Measurements from ENCODE around the gene RBM19. TPM values are rescaled to one million over a fixed set of nuclear protein-coding genes. Genes with fewer than 3 reads are reported as not detected.

Gene RBM19
- total RNA-seq, 1 experiment from 2014 or later, result 61.7 TPM

DNA sequence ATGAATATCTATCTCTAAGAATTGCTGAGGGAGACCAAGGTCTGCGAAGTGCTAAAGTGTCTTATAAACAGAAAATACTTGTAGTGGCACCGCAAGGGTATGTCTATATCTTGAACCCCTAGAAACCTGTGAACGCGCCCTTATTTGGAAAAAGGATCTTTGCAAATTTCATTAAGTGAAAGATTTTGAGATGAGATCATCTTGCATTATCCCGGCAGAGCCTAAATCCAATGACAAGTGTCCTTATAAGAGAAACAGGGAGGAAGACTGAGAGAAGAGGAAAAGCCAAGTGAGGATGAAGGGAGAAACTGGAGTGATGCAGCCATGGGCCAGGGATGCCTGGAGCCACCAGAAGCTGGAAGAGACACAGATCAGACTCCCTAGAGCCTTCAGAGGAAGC lies 27.7 kb downstream of the RBM19 start:
- Histone ChIP-seq H3F3A (ENCODE audit: low read length, unreplicated experiment) (no peaks in the 10 kb centered on the region), H3K9ac (ENCODE audit: low read length) (no peak overlapping the region), H4K20me1 (ENCODE audit: low read length) (no peaks in the 10 kb centered on the region), H3K4me1 (ENCODE audit: insufficient read depth, low read length) (no peaks in the 10 kb centered on the region), H3K9me3 (ENCODE audit: low read length) (no peaks in the 10 kb centered on the region), H3K4me3 (ENCODE audit: low read length) (no peak overlapping the region), H3K4me2 (ENCODE audit: low read length) (no peak overlapping the region), H3K27ac (ENCODE audit: low read length) (no peak overlapping the region), H3K27me3 (ENCODE audit: low read length) (no peaks in the 10 kb centered on the region), H3K36me3 (ENCODE audit: low read depth, low read length) (peaks cover 40% of the 10 kb centered on the region), H2AFZ (ENCODE audit: low read length) (no peak overlapping the region), H3K9me2 (replicated peaks; ENCODE audit: low read length) (no peaks in the 10 kb centered on the region), H3K79me2 (ENCODE audit: low read length) (no peaks in the 10 kb centered on the region)
- TF ChIP-seq EZH2 (IDR thresholded peaks at IDR 0.05; ENCODE audit: low read length, unreplicated experiment) (no peak), CTCF (conservative IDR thresholded peaks at IDR 0.05; ENCODE audit: low read depth, low read length) (no peak), EZH2phosphoT487 (IDR thresholded peaks at IDR 0.05; ENCODE audit: borderline replicate concordance, low read length) (no peak)
- POLR2A ChIA-PET (ENCODE audit: unreplicated experiment), result no interaction called here
- ATAC-seq, result no peak
- DNase-seq, result no peak
- CTCF ChIA-PET, result no interaction called here
- no TSS peak for BruUV-seq (replicated peaks)
- intact Hi-C loops (cut with micrococcal nuclease), result no loop called here

DNA sequence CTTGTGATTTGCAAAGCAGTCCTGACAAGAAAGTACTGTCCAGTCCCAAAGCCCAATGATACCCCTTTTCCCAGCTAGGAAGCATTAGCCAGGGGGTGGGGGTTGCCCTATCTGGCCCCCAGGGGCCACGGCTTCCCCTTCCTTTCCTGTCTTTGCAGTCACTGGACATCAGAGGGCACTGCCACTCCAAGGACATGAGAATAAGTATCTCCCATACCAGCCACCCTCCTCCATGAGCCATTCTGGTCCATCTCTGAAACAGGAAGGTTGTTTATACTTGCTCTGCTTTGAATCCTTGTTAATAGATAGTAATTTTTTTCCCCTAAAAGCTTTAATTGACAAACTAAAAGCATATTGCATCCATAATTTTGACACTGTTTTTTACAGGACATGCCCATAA lies 29.7 kb downstream of the RBM19 start:
- no peak overlapping the region for H3K27ac ChIP-seq (ENCODE audit: low read length)
- H3K9me2 ChIP-seq (replicated peaks; ENCODE audit: low read length), result no peaks in the 10 kb centered on the region
- H2AFZ ChIP-seq (ENCODE audit: low read length), result no peak overlapping the region
- no peaks in the 10 kb centered on the region for H3K9me3 ChIP-seq (ENCODE audit: low read length)
- H3F3A ChIP-seq (ENCODE audit: low read length, unreplicated experiment), result no peaks in the 10 kb centered on the region
- no peaks in the 10 kb centered on the region for H3K79me2 ChIP-seq (ENCODE audit: low read length)
- H3K36me3 ChIP-seq (ENCODE audit: low read depth, low read length), result peaks cover 38% of the 10 kb centered on the region
- no peak for DNase-seq
- H3K4me2 ChIP-seq (ENCODE audit: low read length), result no peak overlapping the region
- BruUV-seq (replicated peaks), result no TSS peak
- no peaks in the 10 kb centered on the region for H4K20me1 ChIP-seq (ENCODE audit: low read length)
- ATAC-seq, result no peak
- no peak overlapping the region for H3K4me3 ChIP-seq (ENCODE audit: low read length)
- H3K4me1 ChIP-seq (ENCODE audit: insufficient read depth, low read length), result no peaks in the 10 kb centered on the region
- TF ChIP-seq EZH2 (IDR thresholded peaks at IDR 0.05; ENCODE audit: low read length, unreplicated experiment) (no peak), CTCF (conservative IDR thresholded peaks at IDR 0.05; ENCODE audit: low read depth, low read length) (no peak), EZH2phosphoT487 (IDR thresholded peaks at IDR 0.05; ENCODE audit: borderline replicate concordance, low read length) (no peak)
- POLR2A ChIA-PET (ENCODE audit: unreplicated experiment), result no interaction called here
- CTCF ChIA-PET, result no interaction called here
- H3K9ac ChIP-seq (ENCODE audit: low read length), result no peak overlapping the region
- H3K27me3 ChIP-seq (ENCODE audit: low read length), result no peaks in the 10 kb centered on the region
- intact Hi-C loops (cut with micrococcal nuclease), result no loop called here

- H3K4me2 ChIP-seq (ENCODE audit: low read length), result no peak overlapping the region
- intact Hi-C loops (cut with micrococcal nuclease), result no loop called here
- H3K9ac ChIP-seq (ENCODE audit: low read length), result no peak overlapping the region
- TF ChIP-seq CTCF (conservative IDR thresholded peaks at IDR 0.05; ENCODE audit: low read depth, low read length) (no peak), EZH2 (IDR thresholded peaks at IDR 0.05; ENCODE audit: low read length, unreplicated experiment) (no peak), EZH2phosphoT487 (IDR thresholded peaks at IDR 0.05; ENCODE audit: borderline replicate concordance, low read length) (no peak)
- no peak for DNase-seq
- H3K27ac ChIP-seq (ENCODE audit: low read length), result no peak overlapping the region
- H3K4me1 ChIP-seq (ENCODE audit: insufficient read depth, low read length), result no peaks in the 10 kb centered on the region
- H2AFZ ChIP-seq (ENCODE audit: low read length), result no peak overlapping the region
- H3K4me3 ChIP-seq (ENCODE audit: low read length), result no peak overlapping the region
- no peaks in the 10 kb centered on the region for H3K27me3 ChIP-seq (ENCODE audit: low read length)
- H3K79me2 ChIP-seq (ENCODE audit: low read length), result no peaks in the 10 kb centered on the region
- no peaks in the 10 kb centered on the region for H3F3A ChIP-seq (ENCODE audit: low read length, unreplicated experiment)
- H4K20me1 ChIP-seq (ENCODE audit: low read length), result no peaks in the 10 kb centered on the region
- no TSS peak for BruUV-seq (replicated peaks)
- peaks cover 31% of the 10 kb centered on the region; the same call in 1 of the 2 replicates for H3K36me3 ChIP-seq (ENCODE audit: low read depth, low read length)
- no peak for ATAC-seq
- POLR2A ChIA-PET (ENCODE audit: unreplicated experiment), result no interaction called here
- no peaks in the 10 kb centered on the region for H3K9me2 ChIP-seq (replicated peaks; ENCODE audit: low read length)
- CTCF ChIA-PET, result no interaction called here
- no peaks in the 10 kb centered on the region for H3K9me3 ChIP-seq (ENCODE audit: low read length)
These were observed 30.7 kb downstream of the RBM19 start for GRCh38 chr12:113935459-113935858.

Data from PC-3 (cell line).